ENCODE data around the gene NTN1.
A peak's percentile ranks its signal among the peaks of the same experiment; 100 is the strongest.

NTN1 gene

GRCh38 chr17:9266031-9266680, 244.8 kb downstream of the NTN1 start:
- DNase-seq, result no peak
- in situ Hi-C loops (cut with HindIII; ENCODE audit: low pct_ligation_motif_present, low pct_unique_long_range_greater_than_20kb, low sequenced_read_pairs), result no loop called here

GRCh38 chr17:9266697-9267117, 245.4 kb downstream of the NTN1 start:
- no peak for DNase-seq
- in situ Hi-C loops (cut with HindIII; ENCODE audit: low pct_ligation_motif_present, low pct_unique_long_range_greater_than_20kb, low sequenced_read_pairs), result no loop called here

- in situ Hi-C loops (cut with HindIII; ENCODE audit: low pct_ligation_motif_present, low pct_unique_long_range_greater_than_20kb, low sequenced_read_pairs), result no loop called here
Measured at GRCh38 chr17:9268546-9268945, 247.2 kb downstream of the NTN1 start.

GRCh38 chr17:9269350-9270035, 248.2 kb downstream of the NTN1 start:
- in situ Hi-C loops (cut with HindIII; ENCODE audit: low pct_ligation_motif_present, low pct_unique_long_range_greater_than_20kb, low sequenced_read_pairs), result no loop called here
- no peak for DNase-seq

More at GRCh38 chr17:9268546-9268945, 247.2 kb downstream of the NTN1 start:
- DNase-seq, result no peak

GRCh38 chr17:9270921-9271320, 249.6 kb downstream of the NTN1 start:
- in situ Hi-C loops (cut with HindIII; ENCODE audit: low pct_ligation_motif_present, low pct_unique_long_range_greater_than_20kb, low sequenced_read_pairs), result no loop called here
- DNase-seq, result no peak

- DNase-seq, result no peak
- in situ Hi-C loops (cut with HindIII; ENCODE audit: low pct_ligation_motif_present, low pct_unique_long_range_greater_than_20kb, low sequenced_read_pairs), result no loop called here
Measured at GRCh38 chr17:9271989-9272388, 250.7 kb downstream of the NTN1 start.

GRCh38 chr17:9272501-9273200, 251.3 kb downstream of the NTN1 start:
- DNase-seq, result no peak
- in situ Hi-C loops (cut with HindIII; ENCODE audit: low pct_ligation_motif_present, low pct_unique_long_range_greater_than_20kb, low sequenced_read_pairs), result no loop called here

- in situ Hi-C loops (cut with HindIII; ENCODE audit: low pct_ligation_motif_present, low pct_unique_long_range_greater_than_20kb, low sequenced_read_pairs), result no loop called here
- DNase-seq, result no peak
Measured at GRCh38 chr17:9273428-9274391, 252.4 kb downstream of the NTN1 start.

- in situ Hi-C loops (cut with HindIII; ENCODE audit: low pct_ligation_motif_present, low pct_unique_long_range_greater_than_20kb, low sequenced_read_pairs), result no loop called here
- DNase-seq, result no peak
Measured at GRCh38 chr17:9274973-9275372, 253.7 kb downstream of the NTN1 start.

- in situ Hi-C loops (cut with HindIII; ENCODE audit: low pct_ligation_motif_present, low pct_unique_long_range_greater_than_20kb, low sequenced_read_pairs), result no loop called here
- no peak for DNase-seq
Measured at GRCh38 chr17:9279893-9280292, 258.6 kb downstream of the NTN1 start.

- DNase-seq, result no peak
- in situ Hi-C loops (cut with HindIII; ENCODE audit: low pct_ligation_motif_present, low pct_unique_long_range_greater_than_20kb, low sequenced_read_pairs), result no loop called here
Measured at GRCh38 chr17:9283909-9284308, 262.6 kb downstream of the NTN1 start.

- DNase-seq, result no peak
Measured at GRCh38 chr17:9284884-9285283, 263.6 kb downstream of the NTN1 start.

GRCh38 chr17:9285602-9286427, 264.5 kb downstream of the NTN1 start:
- in situ Hi-C loops (cut with HindIII; ENCODE audit: low pct_ligation_motif_present, low pct_unique_long_range_greater_than_20kb, low sequenced_read_pairs), result no loop called here
- no peak for DNase-seq

More at GRCh38 chr17:9284884-9285283, 263.6 kb downstream of the NTN1 start:
- in situ Hi-C loops (cut with HindIII; ENCODE audit: low pct_ligation_motif_present, low pct_unique_long_range_greater_than_20kb, low sequenced_read_pairs), result no loop called here

- no peak for DNase-seq
- in situ Hi-C loops (cut with HindIII; ENCODE audit: low pct_ligation_motif_present, low pct_unique_long_range_greater_than_20kb, low sequenced_read_pairs), result no loop called here
Measured at GRCh38 chr17:9286434-9286833, 265.1 kb downstream of the NTN1 start.

GRCh38 chr17:9287306-9287705, 266.0 kb downstream of the NTN1 start:
- in situ Hi-C loops (cut with HindIII; ENCODE audit: low pct_ligation_motif_present, low pct_unique_long_range_greater_than_20kb, low sequenced_read_pairs), result no loop called here
- DNase-seq, result no peak

GRCh38 chr17:9290226-9290613, 268.9 kb downstream of the NTN1 start:
- in situ Hi-C loops (cut with HindIII; ENCODE audit: low pct_ligation_motif_present, low pct_unique_long_range_greater_than_20kb, low sequenced_read_pairs), result no loop called here

GRCh38 chr17:9291912-9292560, 270.7 kb downstream of the NTN1 start:
- peak; percentile 30 for DNase-seq
- in situ Hi-C loops (cut with HindIII; ENCODE audit: low pct_ligation_motif_present, low pct_unique_long_range_greater_than_20kb, low sequenced_read_pairs), result no loop called here

More at GRCh38 chr17:9290226-9290613, 268.9 kb downstream of the NTN1 start:
- no peak for DNase-seq

Measured in ACHN (cell line).